Bronchial epithelial cell (primary cell): Measurements from ENCODE around the gene CUEDC1. TPM values are rescaled to one million over a fixed set of nuclear protein-coding genes. Genes with fewer than 3 reads are reported as not detected.

ENCODE experiments used
- DNase-seq: peaks from one replicate; pipeline ENCODE4 v3.0.0-alpha.2; 2010; ENCODE audit warnings: low read depth
- FAIRE-seq: peaks from 2 replicates; lab custom pipeline; 2011; peaks lifted over from hg19 to GRCh38; lab: Jason Lieb, UNC
- H3K27me3 ChIP-seq: 2 replicates; pipeline ENCODE4 v1.5.1; 2011; ENCODE audit warnings: low read length; ENCODE audit not compliant: control insufficient read depth, insufficient read depth
- H3K36me3 ChIP-seq: 2 replicates; pipeline ENCODE4 v1.5.1; 2011; ENCODE audit warnings: low read length; ENCODE audit not compliant: control insufficient read depth, insufficient read depth
- H3K4me3 ChIP-seq: 2 replicates; pipeline ENCODE4 v1.5.1; 2011; ENCODE audit warnings: mild to moderate bottlenecking, low read depth, low read length, control low read depth
- CTCF ChIP-seq: IDR thresholded peaks from 2 replicates; pipeline ENCODE4 v1.5.1; 2011; ENCODE audit warnings: mild to moderate bottlenecking, moderate library complexity, low read length, control low read depth, inconsistent platforms; ENCODE audit not compliant: insufficient read depth, severe bottlenecking
- total RNA-seq: library from RNA; depleted of rRNA; stranded (reverse); fragments of >200 nt; gene quantifications from 2 replicates; pipeline ENCODE4 v1.2.1, GENCODE V29; 2014

The CUEDC1 gene
- total RNA-seq, 1 donor from 2014 or later = 3.4 TPM

- no peak for DNase-seq
- no peak for FAIRE-seq
- no peak overlapping the region for H3K4me3 ChIP-seq
Observed at GRCh38 chr17:57935833-57936807, 19.1 kb downstream of the CUEDC1 start.

GRCh38 chr17:57931488-57932137 is 23.6 kb downstream of the CUEDC1 start:
- no peak for TF ChIP-seq CTCF

More at GRCh38 chr17:57935833-57936807, 19.1 kb downstream of the CUEDC1 start:
- no peaks in the 10 kb centered on the region for H3K36me3 ChIP-seq
- no peaks in the 10 kb centered on the region for H3K27me3 ChIP-seq
- no peak for TF ChIP-seq CTCF

GRCh38 chr17:57930239-57930638 is 25.0 kb downstream of the CUEDC1 start:
- no peak for TF ChIP-seq CTCF
- Histone ChIP-seq H3K36me3 (no peaks in the 10 kb centered on the region), H3K4me3 (no peak overlapping the region), H3K27me3 (no peaks in the 10 kb centered on the region)
- FAIRE-seq (no peak), DNase-seq (no peak)

More at GRCh38 chr17:57931488-57932137, 23.6 kb downstream of the CUEDC1 start:
- H3K4me3 ChIP-seq = no peak overlapping the region
- FAIRE-seq = no peak
- no peaks in the 10 kb centered on the region for H3K27me3 ChIP-seq
- DNase-seq = no peak
- H3K36me3 ChIP-seq = no peaks in the 10 kb centered on the region

GRCh38 chr17:57929386-57929785 is 25.8 kb downstream of the CUEDC1 start:
- Histone ChIP-seq H3K4me3 (no peak overlapping the region), H3K27me3 (no peaks in the 10 kb centered on the region), H3K36me3 (no peaks in the 10 kb centered on the region)
- DNase-seq = no peak
- no peak for FAIRE-seq
- no peak for TF ChIP-seq CTCF

- no peak for DNase-seq
- no peak overlapping the region for H3K4me3 ChIP-seq
- H3K36me3 ChIP-seq = no peaks in the 10 kb centered on the region
- no peak for TF ChIP-seq CTCF
- H3K27me3 ChIP-seq = no peaks in the 10 kb centered on the region
- no peak for FAIRE-seq
Observed at GRCh38 chr17:57928928-57929327, 26.3 kb downstream of the CUEDC1 start.
